H9 (cell line): ENCODE data around the gene LPP. TPM values are rescaled to one million over a fixed set of nuclear protein-coding genes. Genes with fewer than 3 reads are reported as not detected.

Experiments
- DNase-seq: peaks from one replicate; pipeline ENCODE4 v3.0.0-alpha.2; 2017
- H2AFZ ChIP-seq: one replicate; pipeline ENCODE4 v1.6.1; 2013; ENCODE audit warnings: mild to moderate bottlenecking, low read length, control low read depth, moderate library complexity
- H2AK5ac ChIP-seq: 2 replicates; pipeline ENCODE4 v1.6.1; 2013; ENCODE audit warnings: low read length, control low read depth, mixed read lengths; ENCODE audit not compliant: insufficient read length
- H2BK120ac ChIP-seq: one replicate; pipeline ENCODE4 v1.6.1; 2013; ENCODE audit warnings: low read depth, mild to moderate bottlenecking, low read length, control low read depth, inconsistent platforms; ENCODE audit not compliant: poor library complexity, severe bottlenecking
- H2BK12ac ChIP-seq: 2 replicates; pipeline ENCODE4 v1.6.1; 2013; ENCODE audit warnings: low read length, control low read depth, mixed read lengths, low read depth; ENCODE audit not compliant: insufficient read length
- H2BK15ac ChIP-seq: 2 replicates; pipeline ENCODE4 v1.6.1; 2013; ENCODE audit warnings: low read depth, low read length, control low read depth
- H2BK20ac ChIP-seq: one replicate; pipeline ENCODE4 v1.6.1; 2013; ENCODE audit warnings: low read depth, mild to moderate bottlenecking, low read length, control low read depth, inconsistent platforms; ENCODE audit not compliant: poor library complexity, severe bottlenecking
- H2BK5ac ChIP-seq: 2 replicates; pipeline ENCODE4 v1.6.1; 2013; ENCODE audit warnings: low read length, control low read depth, mixed read lengths; ENCODE audit not compliant: insufficient read length
- H3K14ac ChIP-seq: 2 replicates; pipeline ENCODE4 v1.6.1; 2013; ENCODE audit warnings: low read length, control low read depth; ENCODE audit not compliant: insufficient read depth
- H3K18ac ChIP-seq: 2 replicates; pipeline ENCODE4 v1.6.1; 2013; ENCODE audit warnings: low read depth, mild to moderate bottlenecking, mixed read lengths, low read length, control low read depth; ENCODE audit not compliant: insufficient read length
- H3K23ac ChIP-seq: 2 replicates; pipeline ENCODE4 v1.6.1; 2013; ENCODE audit warnings: low read length, control low read depth, mixed read lengths, low read depth; ENCODE audit not compliant: insufficient read length
- H3K23me2 ChIP-seq: 2 replicates; pipeline ENCODE4 v1.6.1; 2013; ENCODE audit warnings: low read depth, mild to moderate bottlenecking, mixed read lengths, low read length, control low read depth; ENCODE audit not compliant: insufficient read length, poor library complexity, severe bottlenecking
- H3K27ac ChIP-seq: 2 replicates; pipeline ENCODE4 v1.5.1; 2013; ENCODE audit warnings: low read length, control low read depth, mixed read lengths, low read depth; ENCODE audit not compliant: insufficient read length
- H3K27me3 ChIP-seq: 2 replicates; pipeline ENCODE4 v1.6.1; 2013; ENCODE audit warnings: low read length, control low read depth, inconsistent platforms; ENCODE audit not compliant: insufficient read depth
- H3K4ac ChIP-seq: 2 replicates; pipeline ENCODE4 v1.6.1; 2013; ENCODE audit warnings: low read depth, mild to moderate bottlenecking, control low read depth, inconsistent platforms, low read length, moderate library complexity
- H3K4me1 ChIP-seq: 2 replicates; pipeline ENCODE4 v1.6.1; 2013; ENCODE audit warnings: low read length, control low read depth, inconsistent platforms; ENCODE audit not compliant: insufficient read depth
- H3K4me2 ChIP-seq: 2 replicates; pipeline ENCODE4 v1.6.1; 2013; ENCODE audit warnings: low read length, control low read depth, mixed read lengths; ENCODE audit not compliant: insufficient read length, insufficient read depth
- H3K56ac ChIP-seq: 2 replicates; pipeline ENCODE4 v1.6.1; 2013; ENCODE audit warnings: low read depth, mild to moderate bottlenecking, mixed read lengths, low read length, control low read depth; ENCODE audit not compliant: insufficient read length
- H3K79me1 ChIP-seq: 2 replicates; pipeline ENCODE4 v1.6.1; 2013; ENCODE audit warnings: low read depth, mild to moderate bottlenecking, moderate library complexity, low read length, control low read depth, inconsistent platforms; ENCODE audit not compliant: insufficient read depth, poor library complexity, severe bottlenecking
- H3K79me2 ChIP-seq: 2 replicates; pipeline ENCODE4 v1.6.1; 2013; ENCODE audit warnings: low read length, control low read depth, inconsistent platforms; ENCODE audit not compliant: insufficient read depth
- H3K9ac ChIP-seq: 2 replicates; pipeline ENCODE4 v1.6.1; 2013; ENCODE audit warnings: low read length, control low read depth, mixed read lengths; ENCODE audit not compliant: insufficient read length; ENCODE audit errors: extremely low read depth
- H3K9me3 ChIP-seq: one replicate; pipeline ENCODE4 v1.6.1; 2013; ENCODE audit warnings: low read depth, low read length, inconsistent platforms; ENCODE audit not compliant: control insufficient read depth
- H3T11ph ChIP-seq: one replicate; pipeline ENCODE4 v1.6.1; 2013; ENCODE audit warnings: mild to moderate bottlenecking, low read length, control low read depth, inconsistent platforms
- H4K20me1 ChIP-seq: one replicate; pipeline ENCODE4 v1.6.1; 2013; ENCODE audit not compliant: control insufficient read depth, insufficient read length, insufficient read depth
- H4K5ac ChIP-seq: 2 replicates; pipeline ENCODE4 v1.6.1; 2013; ENCODE audit warnings: low read depth, mild to moderate bottlenecking, mixed read lengths, low read length, control low read depth; ENCODE audit not compliant: insufficient read length
- H4K8ac ChIP-seq: replicated peaks from 2 replicates; pipeline ENCODE4 v1.6.1; 2013; ENCODE audit warnings: low read length, control low read depth, mixed read lengths, low read depth; ENCODE audit not compliant: insufficient read length
- H4K91ac ChIP-seq: 2 replicates; pipeline ENCODE4 v1.6.1; 2013; ENCODE audit warnings: low read depth, mild to moderate bottlenecking, moderate library complexity, mixed read lengths, low read length, control low read depth; ENCODE audit not compliant: insufficient read length
- H3K27ac Mint-ChIP-seq, 3 experiments: 2 replicates in 2 of 3; 3 replicates in 1 of 3; pipeline ENCODE4 v1.8.0; 2020 to 2021; ENCODE audit warnings: mixed read lengths in 3 of 3, mild to moderate bottlenecking in 1 of 3, moderate library complexity in 1 of 3
- H3K27me3 Mint-ChIP-seq: 2 replicates; pipeline ENCODE4 v1.8.0; 2021; ENCODE audit warnings: low read depth, mild to moderate bottlenecking, moderate library complexity, mixed read lengths
- H3K36me3 Mint-ChIP-seq, 3 experiments: 2 replicates in 2 of 3; 3 replicates in 1 of 3; pipeline ENCODE4 v1.8.0; 2020 to 2021; ENCODE audit warnings: low read depth in 3 of 3, mixed read lengths in 3 of 3; ENCODE audit not compliant: insufficient read depth in 1 of 3
- H3K4me1 Mint-ChIP-seq, 2 experiments: 2 replicates each; pipeline ENCODE4 v1.8.0; 2020; ENCODE audit warnings: mixed read lengths in 2 of 2
- H3K4me3 Mint-ChIP-seq, 2 experiments: 2 replicates in 1 of 2; 3 replicates in 1 of 2; pipeline ENCODE4 v1.8.0; 2020 to 2021; ENCODE audit warnings: mild to moderate bottlenecking in 2 of 2, mixed read lengths in 2 of 2, moderate library complexity in 1 of 2
- H3K9me3 Mint-ChIP-seq, 2 experiments: 2 replicates in 1 of 2; 3 replicates in 1 of 2; pipeline ENCODE4 v1.8.0; 2020; ENCODE audit warnings: mild to moderate bottlenecking in 2 of 2, mixed read lengths in 2 of 2, moderate library complexity in 1 of 2
- CTCF ChIP-seq: fragments of 200-600 bp; sonication (generic); conservative IDR thresholded peaks from 3 replicates; pipeline ENCODE4 v1.8.0; 2021; ENCODE audit warnings: antibody characterized with exemption, mild to moderate bottlenecking
- WGBS: extraction: QIAGEN DNeasy Blood & Tissue Kit; methylation state at CpG from one replicate; pipeline ENCODE4 v1.1.7; 2013; ENCODE audit warnings: missing lambda C conversion rate, low lambda C conversion rate, mixed read lengths; ENCODE audit not compliant: insufficient read length; ENCODE audit errors: extremely low coverage; 5-methylcytosine and 5-hydroxymethylcytosine counted together
- total RNA-seq: library from RNA; stranded (reverse); gene quantifications from 2 replicates; pipeline ENCODE4 v1.2.1, GENCODE V29; 2021

Gene LPP
- total RNA-seq, 1 experiment from 2014 or later: 64.6 TPM

GRCh38 chr3:188527389-188527788, 373.4 kb downstream of the LPP start:
- H3K9me3 Mint-ChIP-seq: no peaks in the 10 kb centered on the region
- Histone ChIP-seq H3K23ac (no peak overlapping the region), H4K8ac (no peak overlapping the region), H2BK12ac (no peak overlapping the region), H3K9me3 (no peaks in the 10 kb centered on the region), H3K9ac (no peak overlapping the region), H3K56ac (no peak overlapping the region), H2BK20ac (no peak overlapping the region), H3K14ac (no peak overlapping the region), H2BK5ac (no peak overlapping the region), H3K27ac (no peak overlapping the region), H3K79me1 (peaks cover 3% of the 10 kb centered on the region), H3K18ac (no peak overlapping the region), H2BK120ac (no peak overlapping the region), H3T11ph (no peak overlapping the region), H4K5ac (no peak overlapping the region), H2BK15ac (no peak overlapping the region), H3K4ac (no peak overlapping the region), H3K79me2 (no peaks in the 10 kb centered on the region; the same call in 1 of the 2 replicates), H2AK5ac (no peak overlapping the region), H4K20me1 (no peaks in the 10 kb centered on the region), H4K91ac (no peak overlapping the region), H3K27me3 (no peaks in the 10 kb centered on the region), H3K23me2 (no peaks in the 10 kb centered on the region), H3K4me2 (no peak overlapping the region), H3K4me1 (no peaks in the 10 kb centered on the region), H2AFZ (no peak overlapping the region)
- peaks cover 0 to 7% (median 2%) of the 10 kb centered on the region in 3 experiments; a peak in 3 of 7 replicates for H3K36me3 Mint-ChIP-seq
- no peak for TF ChIP-seq CTCF
- H3K27me3 Mint-ChIP-seq: no peaks in the 10 kb centered on the region
- DNase-seq: no peak
- H3K4me3 Mint-ChIP-seq: no peak overlapping the region
- peaks cover 0 to 5% of the 10 kb centered on the region in 2 experiments; a peak in 1 of 4 replicates for H3K4me1 Mint-ChIP-seq
- no peak overlapping the region; a peak in 1 of 7 replicates for H3K27ac Mint-ChIP-seq
- WGBS: no CpG with 5 or more reads among the region's 2 CpGs
